PFSK-1 (cell line): Measurements from ENCODE around the gene TP53AIP1.

Source experiments
- FOXP2 ChIP-seq: optimal IDR thresholded peaks from 2 replicates; pipeline ENCODE3; 2011; ENCODE audit warnings: borderline replicate concordance, control low read depth, inconsistent platforms; ENCODE audit not compliant: insufficient read depth; ENCODE audit errors: extremely low read length, extremely low read depth
- POLR2AphosphoS5 ChIP-seq: IDR thresholded peaks from 2 replicates; pipeline ENCODE4 v1.6.1; 2012; ENCODE audit warnings: low read depth, mild to moderate bottlenecking, control low read depth, low read length, moderate library complexity
- SIN3A ChIP-seq: IDR thresholded peaks from 2 replicates; pipeline ENCODE4 v1.6.1; 2012; ENCODE audit warnings: mild to moderate bottlenecking, low read length, moderate library complexity, borderline replicate concordance; ENCODE audit not compliant: insufficient read depth
- TAF1 ChIP-seq: IDR thresholded peaks from 2 replicates; pipeline ENCODE4 v1.6.1; 2012; ENCODE audit warnings: low read length, control low read depth, borderline replicate concordance; ENCODE audit not compliant: insufficient read depth
- TF ChIP-seq, protein P1 (sequence below), 2 experiments: IDR thresholded peaks; 2 replicates each; pipeline versions ENCODE4 v1.6.1 to v1.8.0; 2011 to 2012; ENCODE audit warnings: low read depth in 2 of 2, low read length in 2 of 2, control low read depth in 1 of 2, inconsistent platforms in 1 of 2, mild to moderate bottlenecking in 1 of 2, moderate library complexity in 1 of 2; ENCODE audit not compliant: insufficient read depth in 1 of 2

GRCh38 chr11:128941573-128942271, 949 bp downstream of the TP53AIP1 start:
- TF ChIP-seq POLR2AphosphoS5 = no peak
- TF ChIP-seq, protein P1, sequence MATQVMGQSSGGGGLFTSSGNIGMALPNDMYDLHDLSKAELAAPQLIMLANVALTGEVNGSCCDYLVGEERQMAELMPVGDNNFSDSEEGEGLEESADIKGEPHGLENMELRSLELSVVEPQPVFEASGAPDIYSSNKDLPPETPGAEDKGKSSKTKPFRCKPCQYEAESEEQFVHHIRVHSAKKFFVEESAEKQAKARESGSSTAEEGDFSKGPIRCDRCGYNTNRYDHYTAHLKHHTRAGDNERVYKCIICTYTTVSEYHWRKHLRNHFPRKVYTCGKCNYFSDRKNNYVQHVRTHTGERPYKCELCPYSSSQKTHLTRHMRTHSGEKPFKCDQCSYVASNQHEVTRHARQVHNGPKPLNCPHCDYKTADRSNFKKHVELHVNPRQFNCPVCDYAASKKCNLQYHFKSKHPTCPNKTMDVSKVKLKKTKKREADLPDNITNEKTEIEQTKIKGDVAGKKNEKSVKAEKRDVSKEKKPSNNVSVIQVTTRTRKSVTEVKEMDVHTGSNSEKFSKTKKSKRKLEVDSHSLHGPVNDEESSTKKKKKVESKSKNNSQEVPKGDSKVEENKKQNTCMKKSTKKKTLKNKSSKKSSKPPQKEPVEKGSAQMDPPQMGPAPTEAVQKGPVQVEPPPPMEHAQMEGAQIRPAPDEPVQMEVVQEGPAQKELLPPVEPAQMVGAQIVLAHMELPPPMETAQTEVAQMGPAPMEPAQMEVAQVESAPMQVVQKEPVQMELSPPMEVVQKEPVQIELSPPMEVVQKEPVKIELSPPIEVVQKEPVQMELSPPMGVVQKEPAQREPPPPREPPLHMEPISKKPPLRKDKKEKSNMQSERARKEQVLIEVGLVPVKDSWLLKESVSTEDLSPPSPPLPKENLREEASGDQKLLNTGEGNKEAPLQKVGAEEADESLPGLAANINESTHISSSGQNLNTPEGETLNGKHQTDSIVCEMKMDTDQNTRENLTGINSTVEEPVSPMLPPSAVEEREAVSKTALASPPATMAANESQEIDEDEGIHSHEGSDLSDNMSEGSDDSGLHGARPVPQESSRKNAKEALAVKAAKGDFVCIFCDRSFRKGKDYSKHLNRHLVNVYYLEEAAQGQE (IDR thresholded peaks at IDR 0.05; ENCODE audit: insufficient read depth in 1 of 2, low read depth in 2 of 2, low read length in 2 of 2) = no peak
- no peak for TF ChIP-seq SIN3A
- TF ChIP-seq TAF1 = no peak
- TF ChIP-seq FOXP2 = no peak
